ENCODE results near the gene ANKRD11. TPM values are rescaled to one million over a fixed set of nuclear protein-coding genes. Genes with fewer than 3 reads are reported as not detected.
A peak's percentile ranks its signal among the peaks of the same experiment; 100 is the strongest.
"Not testable (repeated sequence)": the region's sequence is repeated elsewhere in the genome, so short reads cannot be mapped to it uniquely, and the experiment has no call there.

The ANKRD11 gene
- total and polyA plus RNA-seq, 12 donors = 47.7 to 93.6 (median 66.2) TPM

- Histone ChIP-seq H3K36me3 (no peaks in the 10 kb centered on the region), H3K9me3 (no peaks in the 10 kb centered on the region), H3K27me3 (no peaks in the 10 kb centered on the region), H3K4me1 (peaks cover 16 to 76% (median 51%) of the 10 kb centered on the region in 9 donors), H3K27ac (no peak overlapping the region), H3K4me3 (no peak overlapping the region)
- DNase-seq = no peak
- 96 to 98% methylated on average over 5 of the region's 5 CpGs for WGBS, 2 donors
- no peak for ATAC-seq
- intact Hi-C loops (cut with DNase I) = no loop called here
- no peak for TF ChIP-seq CTCF (IDR thresholded peaks at IDR 0.05)
These were observed 23.4 kb downstream of the ANKRD11 start for GRCh38 chr16:89466920-89467319.

- H3K9me3 ChIP-seq; intact Hi-C loops (cut with DNase I); H3K36me3 ChIP-seq; H3K27ac ChIP-seq; H3K27me3 ChIP-seq; DNase-seq; ATAC-seq; H3K4me3 ChIP-seq: not testable (repeated sequence)
- H3K4me1 ChIP-seq = peaks cover 12 to 77% (median 52%) of the 10 kb centered on the region in 9 donors
- WGBS, 2 donors = 22 to 45% methylated on average over 5 of the region's 5 CpGs
These were observed 27.0 kb downstream of the ANKRD11 start for GRCh38 chr16:89463312-89463711.

- H3K4me3 ChIP-seq; DNase-seq; H3K9me3 ChIP-seq; H3K36me3 ChIP-seq; H3K27ac ChIP-seq; intact Hi-C loops (cut with DNase I); H3K27me3 ChIP-seq; ATAC-seq: not testable (repeated sequence)
- 95 to 99% methylated on average over 13 to 26 of the region's 30 CpGs for WGBS, 2 donors
- H3K4me1 ChIP-seq = peaks cover 12 to 79% (median 46%) of the 10 kb centered on the region in 9 donors
These were observed 27.7 kb downstream of the ANKRD11 start for GRCh38 chr16:89462639-89463038.

GRCh38 chr16:89461890-89462289, 28.5 kb downstream of the ANKRD11 start:
- peaks cover 7 to 78% (median 39%) of the 10 kb centered on the region in 9 donors for H3K4me1 ChIP-seq
- DNase-seq; H3K27ac ChIP-seq; ATAC-seq; H3K9me3 ChIP-seq; H3K27me3 ChIP-seq; H3K4me3 ChIP-seq; intact Hi-C loops (cut with DNase I); H3K36me3 ChIP-seq: not testable (repeated sequence)
- WGBS, 2 donors = 71 to 85% methylated on average over 13 to 14 of the region's 15 CpGs

- H3K9me3 ChIP-seq = no peaks in the 10 kb centered on the region
- H3K27me3 ChIP-seq = no peaks in the 10 kb centered on the region
- no peaks in the 10 kb centered on the region for H3K36me3 ChIP-seq
- no peak for TF ChIP-seq CTCF (IDR thresholded peaks at IDR 0.05)
- ATAC-seq = no peak
- DNase-seq = no peak
- H3K4me1 ChIP-seq = peaks cover 3 to 75% (median 46%) of the 10 kb centered on the region in 9 donors
- 89 to 91% methylated on average over 6 of the region's 6 CpGs for WGBS, 2 donors
- no peak overlapping the region for H3K4me3 ChIP-seq
- intact Hi-C loops (cut with DNase I) = no loop called here
- H3K27ac ChIP-seq = no peak overlapping the region
These were observed 29.8 kb downstream of the ANKRD11 start for GRCh38 chr16:89460556-89460955.

GRCh38 chr16:89458967-89459366, 31.4 kb downstream of the ANKRD11 start:
- ATAC-seq (peak in 3 of 8 donors; percentile 50 to 65 (median 54)), DNase-seq (no peak)
- Histone ChIP-seq H3K4me1 (peaks cover 8 to 69% (median 51%) of the 10 kb centered on the region in 9 donors), H3K4me3 (no peak overlapping the region), H3K9me3 (no peaks in the 10 kb centered on the region), H3K27ac (peak overlapping the region in 2 of 10 donors; percentile 18 to 58), H3K27me3 (no peaks in the 10 kb centered on the region), H3K36me3 (no peaks in the 10 kb centered on the region)
- TF ChIP-seq CTCF (IDR thresholded peaks at IDR 0.05) = no peak
- intact Hi-C loops (cut with DNase I) = no loop called here
- WGBS, 2 donors = 63 to 72% methylated on average over 2 of the region's 2 CpGs

All from heart right ventricle (tissue), 16 donors.